Measurements from ENCODE around the gene TSHR.
"Not testable (repeated sequence)": the region's sequence is repeated elsewhere in the genome, so short reads cannot be mapped to it uniquely, and the experiment has no call there.

Gene TSHR

DNA sequence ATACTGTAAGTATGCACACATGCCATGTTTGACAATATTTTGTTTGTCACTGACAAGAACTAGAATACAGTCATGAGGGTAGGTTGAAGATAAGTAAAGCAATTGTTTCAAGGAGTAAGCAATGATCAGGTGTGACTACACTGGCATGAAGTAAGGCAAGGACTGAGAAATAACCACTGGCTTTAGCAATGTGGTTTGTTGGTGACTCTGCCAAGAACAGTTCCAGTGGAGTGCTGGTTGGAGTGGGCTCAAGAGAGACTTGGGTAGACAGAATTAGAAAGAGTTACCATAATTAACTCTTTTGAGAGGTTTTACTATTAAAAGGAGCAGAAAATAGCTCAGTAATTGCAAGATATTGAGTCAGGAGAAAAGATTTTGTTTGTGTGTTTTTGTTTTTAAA lies 135.7 kb downstream of the TSHR start:
- DNase-seq = no peak

GRCh38 chr14:81091660-81092059 lies 136.2 kb downstream of the TSHR start:
- DNase-seq = no peak

DNA sequence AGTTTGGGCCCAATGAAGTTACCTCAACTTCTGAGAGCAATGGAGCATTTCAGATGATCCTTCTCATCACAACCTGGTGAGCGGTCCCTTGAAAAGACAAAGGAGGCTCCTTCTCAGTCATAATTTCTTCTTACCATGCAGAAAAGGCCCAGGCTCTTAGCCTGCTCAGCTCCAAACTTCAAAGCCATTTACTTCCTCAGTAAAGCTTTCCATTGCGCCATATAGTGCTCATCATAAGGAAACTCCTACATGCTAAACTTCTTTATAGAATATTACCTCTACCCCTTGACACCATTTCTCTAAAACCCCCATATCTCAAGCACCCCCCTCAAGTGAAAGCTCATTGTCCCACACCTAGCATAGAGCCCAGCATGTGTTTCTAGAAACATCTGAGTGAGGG lies 138.2 kb downstream of the TSHR start:
- DNase-seq = no peak

DNA sequence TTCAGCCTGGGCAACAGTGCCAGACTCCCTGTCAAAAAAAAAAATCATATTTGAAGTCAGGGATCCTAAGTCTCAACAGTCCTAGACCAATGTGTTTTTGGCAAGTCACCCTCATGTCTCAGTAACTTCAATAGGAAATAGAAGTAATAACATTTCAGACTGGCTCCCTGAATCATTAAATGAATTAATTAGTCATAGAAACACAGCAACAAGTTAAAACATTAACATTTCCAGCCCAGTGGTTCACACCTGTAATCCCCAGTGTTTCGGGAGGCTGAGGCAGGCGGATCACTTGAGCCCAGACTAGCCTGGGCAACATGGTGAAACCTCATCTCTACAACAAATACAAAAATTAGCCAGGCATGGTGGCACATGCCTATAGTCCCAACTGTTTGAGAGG lies 140.1 kb downstream of the TSHR start:
- DNase-seq = no peak

DNA sequence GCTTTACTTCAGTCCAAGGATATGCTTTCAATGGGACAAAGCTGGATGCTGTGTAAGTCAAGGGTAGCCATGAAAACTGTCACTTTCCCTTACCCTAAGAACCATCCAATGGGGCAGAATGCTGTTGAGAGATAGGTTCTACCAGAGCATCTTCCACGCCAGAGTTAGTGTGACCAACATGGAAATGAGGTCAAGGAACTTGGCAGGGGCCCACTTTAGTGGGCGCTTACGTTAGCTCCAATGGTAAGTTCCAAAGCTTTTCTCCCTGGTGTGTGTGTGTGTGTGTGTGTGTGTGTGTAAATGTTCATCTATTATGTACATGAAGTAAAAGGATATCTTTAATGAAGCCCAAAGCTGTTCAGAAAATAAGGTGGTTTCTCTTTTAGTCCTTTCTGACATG lies 141.2 kb downstream of the TSHR start:
- no peak for DNase-seq

DNA sequence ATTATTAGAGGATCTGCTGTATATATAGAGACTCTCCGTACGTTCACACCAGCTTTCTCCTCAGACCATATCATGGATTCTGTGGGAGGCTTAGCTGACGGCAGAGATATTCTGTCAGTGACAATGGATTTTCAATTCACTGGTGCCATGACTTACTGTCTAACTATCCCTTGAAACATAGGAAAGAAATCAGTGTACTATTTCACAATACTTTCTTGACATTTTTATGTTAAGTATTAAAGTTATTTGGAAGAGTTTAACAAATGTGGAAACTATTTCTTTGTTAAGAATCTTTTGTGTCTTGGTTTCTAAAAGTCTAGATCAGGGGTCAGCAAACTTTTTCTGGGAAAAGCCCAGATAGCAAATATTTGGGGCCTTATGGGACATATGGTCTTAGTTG lies 146.8 kb downstream of the TSHR start:
- DNase-seq = no peak

DNA sequence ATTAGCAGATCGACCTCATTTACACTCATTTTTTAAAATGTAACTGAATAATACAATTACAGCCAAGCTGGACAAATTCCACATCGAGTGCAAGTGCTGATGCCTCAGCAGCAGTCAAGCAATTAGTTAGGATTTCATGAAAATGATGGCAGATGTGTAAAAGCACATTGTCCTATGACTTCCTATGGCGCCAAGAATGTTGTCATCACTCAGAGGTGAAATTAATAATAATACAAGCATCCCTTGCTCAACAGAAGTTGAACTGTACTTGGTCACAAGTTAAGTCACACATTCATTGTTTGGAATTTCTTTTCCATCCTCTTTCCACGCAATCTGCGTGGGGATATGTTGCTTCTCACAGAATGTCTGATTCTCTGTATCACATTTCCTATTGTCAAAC lies 148.0 kb downstream of the TSHR start:
- no peak for DNase-seq

- DNase-seq = no peak
Measured at GRCh38 chr14:81105378-81105777, 150.0 kb downstream of the TSHR start.

GRCh38 chr14:81105961-81106360 lies 150.5 kb downstream of the TSHR start:
- DNase-seq = no peak

GRCh38 chr14:81110186-81110585 lies 154.8 kb downstream of the TSHR start:
- DNase-seq = no peak

DNA sequence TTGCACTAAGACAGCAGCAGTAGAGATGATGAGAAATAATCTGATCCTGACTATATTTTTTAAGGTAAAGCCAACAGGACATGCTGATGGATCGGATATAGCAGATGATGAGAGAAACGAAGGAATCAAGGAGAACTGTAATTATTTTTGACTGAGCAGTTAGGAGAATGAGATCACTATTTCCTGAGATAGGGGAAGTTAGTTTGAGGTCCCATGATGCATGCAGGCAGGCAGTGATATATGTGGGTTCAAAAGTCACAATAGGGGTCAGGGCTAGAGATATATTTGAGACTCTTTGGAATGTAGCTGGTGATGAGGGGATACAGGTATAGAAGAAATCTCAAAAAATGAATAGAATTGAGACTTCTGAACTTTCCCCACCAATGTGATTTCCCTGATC lies 157.8 kb downstream of the TSHR start:
- DNase-seq = no peak

- DNase-seq = not testable (repeated sequence)
Measured at GRCh38 chr14:81113945-81114820, 158.8 kb downstream of the TSHR start.

DNA sequence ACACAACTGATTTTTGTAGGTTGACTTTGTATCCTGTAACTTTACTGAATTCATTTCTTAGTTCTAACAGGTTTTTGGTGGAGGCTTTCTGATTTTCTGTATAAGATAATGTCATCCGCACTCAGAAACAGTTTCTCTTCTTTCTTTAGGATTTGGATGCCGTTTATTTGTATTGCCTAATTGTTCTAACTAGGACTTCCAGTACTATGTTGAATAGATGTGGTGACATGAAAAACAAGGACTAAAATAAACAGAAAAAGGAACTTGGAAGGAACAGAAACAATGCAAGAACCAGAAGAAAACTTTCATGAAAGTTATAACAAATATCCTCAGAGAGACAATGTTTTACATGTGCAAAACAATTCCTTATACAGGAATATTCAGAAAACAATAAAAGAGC lies 165.1 kb downstream of the TSHR start:
- no peak for DNase-seq

- no peak for DNase-seq
Measured at GRCh38 chr14:81122326-81122725, 166.9 kb downstream of the TSHR start.

DNA sequence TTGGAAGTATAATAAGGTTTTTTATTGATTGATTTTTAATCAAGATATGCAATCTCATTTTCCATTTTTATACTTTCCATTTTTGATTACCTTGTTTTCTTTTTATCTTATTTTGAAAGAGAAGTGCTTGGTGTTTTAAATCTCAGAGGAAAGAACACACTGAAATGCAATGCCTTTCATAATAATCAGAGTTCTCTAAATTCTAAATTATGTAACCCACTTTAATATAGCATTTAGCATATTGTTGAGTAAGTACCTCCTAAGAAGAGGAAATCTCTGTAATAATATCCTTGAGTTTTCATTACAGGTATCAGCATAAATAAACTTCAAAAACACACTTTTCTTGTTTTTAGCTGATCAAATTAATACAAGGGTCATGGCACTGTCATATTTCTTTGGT lies 168.4 kb downstream of the TSHR start:
- DNase-seq = no peak

- DNase-seq = no peak
Measured at GRCh38 chr14:81125536-81125935, 170.1 kb downstream of the TSHR start.

GRCh38 chr14:81127785-81128184 lies 172.4 kb downstream of the TSHR start:
- no peak for DNase-seq

DNA sequence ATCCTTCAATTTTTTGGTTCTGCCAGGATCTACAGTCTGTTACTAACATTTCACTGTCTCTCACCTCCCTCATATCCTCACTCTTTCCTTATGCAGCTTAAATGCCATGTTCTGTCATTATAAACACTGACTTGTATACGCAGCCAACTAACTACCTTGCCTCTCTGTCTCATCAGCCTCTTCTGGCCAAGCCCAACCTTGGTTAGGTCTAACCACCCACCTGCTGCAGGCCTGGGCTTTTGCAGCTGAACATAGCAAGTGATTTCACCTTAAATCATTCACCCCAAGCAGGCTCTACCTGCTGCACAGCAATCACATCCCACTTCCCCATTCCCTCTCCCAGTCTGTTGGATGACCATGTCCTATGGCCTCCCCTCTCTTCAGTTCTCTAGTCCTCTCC lies 173.8 kb downstream of the TSHR start:
- DNase-seq = no peak

DNA sequence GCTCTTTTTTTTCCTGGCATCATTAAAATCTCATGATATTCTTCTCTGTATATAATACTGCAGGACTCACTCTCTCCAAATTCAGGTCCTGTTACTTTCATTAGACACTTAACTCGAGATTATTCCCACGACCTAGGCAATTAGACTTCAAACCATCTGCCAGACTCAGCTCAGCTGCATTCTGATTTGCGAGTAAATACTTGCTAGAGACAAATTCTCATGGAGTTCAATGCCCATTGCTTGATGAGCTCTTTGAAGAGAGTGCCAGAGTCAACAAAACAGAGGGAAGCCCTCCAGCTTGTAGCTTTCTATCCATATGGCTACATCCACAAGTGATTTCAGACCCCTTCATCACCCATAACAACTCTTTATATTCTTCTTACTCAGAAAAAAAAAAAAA lies 177.0 kb downstream of the TSHR start:
- DNase-seq = no peak

DNA sequence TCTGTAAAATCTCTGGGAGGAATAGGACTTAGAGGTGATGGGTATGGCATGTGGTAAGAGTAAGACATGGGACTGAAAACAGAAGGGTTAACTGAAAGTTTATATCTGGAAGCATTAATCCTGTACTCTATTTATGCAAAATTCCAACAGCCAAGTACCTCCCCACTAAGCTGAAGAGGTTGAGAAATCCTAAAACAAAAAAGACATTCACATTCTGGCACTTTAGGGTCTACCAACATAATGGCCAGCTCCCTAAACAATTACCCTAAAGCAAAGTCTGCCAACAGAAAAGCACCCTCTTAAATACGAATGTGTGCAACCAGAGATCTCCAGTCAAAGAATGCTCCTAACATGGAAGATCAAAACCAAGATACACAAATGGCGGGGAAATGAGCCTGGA lies 178.0 kb downstream of the TSHR start:
- DNase-seq = no peak

DNA sequence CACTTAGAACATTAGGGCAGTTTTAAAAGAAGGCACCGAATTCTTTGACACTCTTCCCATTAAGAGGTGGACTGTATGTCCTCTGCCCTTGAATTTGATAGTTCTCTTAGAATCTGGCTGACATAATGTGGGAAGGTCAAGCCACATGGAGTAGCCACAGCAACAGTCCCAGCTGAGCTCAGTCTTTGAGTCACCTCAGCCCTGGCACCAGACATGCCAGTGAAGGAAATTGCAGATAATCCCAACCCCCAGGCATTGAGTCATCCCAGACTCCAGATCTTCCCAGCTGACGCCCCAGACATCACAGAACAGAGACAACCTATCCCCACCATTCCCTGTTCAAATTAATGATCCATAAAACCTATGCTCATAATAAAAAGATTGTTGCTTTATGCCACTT lies 181.9 kb downstream of the TSHR start:
- DNase-seq = no peak

DNA sequence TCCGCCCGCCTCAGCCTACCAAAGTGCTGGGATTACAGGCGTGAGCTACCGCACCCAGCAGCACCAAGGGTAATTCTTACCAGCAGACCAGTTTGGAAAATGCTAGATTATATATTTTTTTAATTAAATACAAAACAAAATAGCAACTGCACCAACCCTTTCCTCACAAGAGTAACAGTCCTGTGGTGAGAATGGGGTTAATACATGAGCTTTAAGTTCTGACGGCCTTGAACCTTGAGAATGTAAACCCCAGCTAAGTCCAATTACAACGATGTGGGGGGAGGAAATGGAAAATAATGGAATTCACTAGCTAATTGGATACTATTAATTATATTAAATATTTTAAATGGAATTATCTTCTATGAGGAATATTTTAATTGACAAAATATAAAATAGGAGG lies 183.0 kb downstream of the TSHR start:
- DNase-seq = no peak

GRCh38 chr14:81141426-81141825 lies 186.0 kb downstream of the TSHR start:
- no peak for DNase-seq

GRCh38 chr14:81143793-81144192 lies 188.4 kb downstream of the TSHR start:
- DNase-seq = no peak
